DND-41 (cell line): ENCODE results near the gene ESYT2.

Experiments used
- ATAC-seq: fragments of 200-7000 bp; cut with Tn5 transposase; 3 replicates; pipeline ENCODE4 v1.9.1; 2021; ENCODE audit warnings: low read depth; ENCODE audit not compliant: insufficient read depth
- DNase-seq: peaks from one replicate; pipeline ENCODE4 v3.0.0-alpha.2; 2020
- H2AFZ ChIP-seq: 2 replicates; pipeline ENCODE4 v1.6.0; 2012; ENCODE audit warnings: low read depth, low read length
- H3K27ac ChIP-seq: 2 replicates; pipeline ENCODE4 v1.5.1; 2012; ENCODE audit warnings: low read length, inconsistent platforms
- H3K27me3 ChIP-seq: fragments of 200-600 bp; sonication (generic); 2 replicates; pipeline ENCODE4 v1.6.0; 2012; ENCODE audit warnings: low read length, mild to moderate bottlenecking, inconsistent platforms; ENCODE audit not compliant: insufficient read depth, poor library complexity
- H3K36me3 ChIP-seq: 2 replicates; pipeline ENCODE4 v1.5.1; 2012; ENCODE audit warnings: low read length, inconsistent platforms; ENCODE audit not compliant: insufficient read depth
- H3K4me1 ChIP-seq: 2 replicates; pipeline ENCODE4 v1.5.1; 2012; ENCODE audit warnings: mild to moderate bottlenecking, low read length; ENCODE audit not compliant: insufficient read depth
- H3K4me2 ChIP-seq: 2 replicates; pipeline ENCODE4 v1.6.0; 2012; ENCODE audit warnings: mild to moderate bottlenecking, moderate library complexity, low read length, inconsistent platforms; ENCODE audit not compliant: insufficient read depth
- H3K4me3 ChIP-seq, 2 experiments: fragments of 200-600 bp in 1 of 2; shearing (Covaris generic) in 1 of 2; 2 replicates each; pipeline ENCODE4 v1.5.1; 2012 to 2016; ENCODE audit warnings: inconsistent platforms in 2 of 2, low read length in 2 of 2, mild to moderate bottlenecking in 2 of 2, low read depth in 1 of 2, moderate library complexity in 1 of 2
- H3K79me2 ChIP-seq: 2 replicates; pipeline ENCODE4 v1.6.0; 2012; ENCODE audit warnings: low read length, inconsistent platforms; ENCODE audit not compliant: insufficient read depth
- H3K9ac ChIP-seq: 2 replicates; pipeline ENCODE4 v1.6.0; 2012; ENCODE audit warnings: low read depth, mild to moderate bottlenecking, inconsistent platforms, low read length, moderate library complexity
- H3K9me3 ChIP-seq: 2 replicates; pipeline ENCODE4 v1.5.1; 2012; ENCODE audit warnings: low read length, moderate library complexity, mild to moderate bottlenecking, inconsistent platforms; ENCODE audit not compliant: insufficient read depth, severe bottlenecking
- H4K20me1 ChIP-seq: 2 replicates; pipeline ENCODE4 v1.6.0; 2012; ENCODE audit warnings: low read length; ENCODE audit not compliant: insufficient read depth
- EZH2 ChIP-seq: IDR thresholded peaks from 3 replicates; pipeline ENCODE4 v1.6.1; 2012; ENCODE audit warnings: borderline replicate concordance, low read depth, mild to moderate bottlenecking, moderate library complexity, low read length, inconsistent platforms; ENCODE audit not compliant: severe bottlenecking
- TF ChIP-seq, protein P1 (sequence below): IDR thresholded peaks from 2 replicates; pipeline ENCODE4 v1.5.1; 2012; ENCODE audit warnings: borderline replicate concordance, low read length, moderate library complexity, mild to moderate bottlenecking; ENCODE audit not compliant: poor library complexity, severe bottlenecking; ENCODE audit errors: extremely low read depth

The ESYT2 gene

DNA sequence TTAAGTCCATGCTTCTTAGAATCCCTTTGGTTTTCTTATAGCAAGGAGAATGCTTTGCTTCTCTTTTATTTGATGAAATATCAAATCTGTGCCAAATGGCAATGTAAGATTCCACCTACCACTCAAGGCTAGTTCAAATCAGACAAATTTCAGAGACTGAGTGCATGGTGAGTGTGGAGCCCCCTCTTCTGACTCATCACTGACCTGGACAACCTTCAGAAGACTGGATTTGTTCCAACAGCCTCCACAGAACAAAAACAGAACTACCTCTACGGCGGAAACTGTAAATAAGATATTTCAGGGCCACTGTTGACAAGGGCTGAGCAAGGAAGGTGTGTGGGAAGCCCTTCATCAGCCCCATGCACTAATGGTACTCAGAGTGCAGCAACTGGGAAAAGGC is 145.8 kb downstream of the ESYT2 start:
- Histone ChIP-seq H3K4me1 (no peaks in the 10 kb centered on the region), H3K9me3 (no peaks in the 10 kb centered on the region), H3K27me3 (no peaks in the 10 kb centered on the region), H3K9ac (no peak overlapping the region), H3K79me2 (peaks cover under 1% of the 10 kb centered on the region; the same call in 1 of the 2 replicates), H2AFZ (no peak overlapping the region), H4K20me1 (peaks cover 1% of the 10 kb centered on the region; the same call in 1 of the 2 replicates), H3K27ac (no peak overlapping the region), H3K4me3 (no peak overlapping the region), H3K4me2 (no peak overlapping the region), H3K36me3 (peaks cover 96% of the 10 kb centered on the region)
- no peak for DNase-seq
- ATAC-seq, result no peak
- no peak for TF ChIP-seq EZH2
- TF ChIP-seq, protein P1, sequence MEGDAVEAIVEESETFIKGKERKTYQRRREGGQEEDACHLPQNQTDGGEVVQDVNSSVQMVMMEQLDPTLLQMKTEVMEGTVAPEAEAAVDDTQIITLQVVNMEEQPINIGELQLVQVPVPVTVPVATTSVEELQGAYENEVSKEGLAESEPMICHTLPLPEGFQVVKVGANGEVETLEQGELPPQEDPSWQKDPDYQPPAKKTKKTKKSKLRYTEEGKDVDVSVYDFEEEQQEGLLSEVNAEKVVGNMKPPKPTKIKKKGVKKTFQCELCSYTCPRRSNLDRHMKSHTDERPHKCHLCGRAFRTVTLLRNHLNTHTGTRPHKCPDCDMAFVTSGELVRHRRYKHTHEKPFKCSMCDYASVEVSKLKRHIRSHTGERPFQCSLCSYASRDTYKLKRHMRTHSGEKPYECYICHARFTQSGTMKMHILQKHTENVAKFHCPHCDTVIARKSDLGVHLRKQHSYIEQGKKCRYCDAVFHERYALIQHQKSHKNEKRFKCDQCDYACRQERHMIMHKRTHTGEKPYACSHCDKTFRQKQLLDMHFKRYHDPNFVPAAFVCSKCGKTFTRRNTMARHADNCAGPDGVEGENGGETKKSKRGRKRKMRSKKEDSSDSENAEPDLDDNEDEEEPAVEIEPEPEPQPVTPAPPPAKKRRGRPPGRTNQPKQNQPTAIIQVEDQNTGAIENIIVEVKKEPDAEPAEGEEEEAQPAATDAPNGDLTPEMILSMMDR, result no peak

DNA sequence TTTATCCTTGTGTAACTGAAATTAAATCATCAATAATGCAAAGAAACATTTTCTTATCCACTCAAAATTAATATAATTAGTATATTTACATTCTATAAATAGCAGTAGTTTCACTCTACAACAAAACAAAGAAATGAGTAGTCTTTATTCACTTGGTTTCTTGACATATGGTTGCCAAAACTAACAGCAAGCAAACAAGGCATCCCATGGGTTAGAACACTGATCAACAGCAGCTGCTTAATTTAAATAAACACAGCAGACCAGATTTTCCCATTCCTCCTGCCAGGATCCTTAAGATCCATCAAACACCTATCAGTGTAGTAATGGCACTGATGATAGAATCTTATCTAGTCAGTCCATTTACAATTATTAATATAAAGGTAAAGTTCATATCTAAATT is 146.9 kb downstream of the ESYT2 start:
- no peak overlapping the region for H3K4me3 ChIP-seq
- no peaks in the 10 kb centered on the region for H4K20me1 ChIP-seq
- H3K4me2 ChIP-seq, result no peak overlapping the region
- H3K36me3 ChIP-seq, result peaks cover 96% of the 10 kb centered on the region
- DNase-seq (no peak), ATAC-seq (no peak)
- no peaks in the 10 kb centered on the region for H3K4me1 ChIP-seq
- no peak overlapping the region for H3K9ac ChIP-seq
- H3K79me2 ChIP-seq, result peaks cover 4% of the 10 kb centered on the region; the same call in 1 of the 2 replicates
- H3K27ac ChIP-seq, result no peak overlapping the region
- no peak overlapping the region for H2AFZ ChIP-seq
- no peaks in the 10 kb centered on the region for H3K9me3 ChIP-seq
- TF ChIP-seq, protein P1, result no peak
- TF ChIP-seq EZH2, result no peak
- H3K27me3 ChIP-seq, result no peaks in the 10 kb centered on the region
